ENCODE measurements around the gene LCNL1. TPM values are rescaled to one million over a fixed set of nuclear protein-coding genes. Genes with fewer than 3 reads are reported as not detected.

LCNL1 gene
- total and polyA plus RNA-seq, 2 of the 13 experiments (the other 11 are each of a cell fraction or from before 2014, with no cell fraction given): not detected

GRCh38 chr9:136991993-136992818 lies 9.4 kb downstream of the LCNL1 start, which contains the start of gene PAXX (continued):
- TF ChIP-seq HMGXB3 (CRISPR knock-in tag; IDR thresholded peaks at IDR 0.05; ENCODE audit: borderline replicate concordance): no peak
- TF ChIP-seq POLR2A (IDR thresholded peaks at IDR 0.05; ENCODE audit: insufficient read depth in 1 of 2, low read depth in 2 of 2, low read length in 2 of 2): peak in 1 of 2 experiments; percentile 62; a peak in 2 of 4 replicates
- no peak for TF ChIP-seq ZNF549 (CRISPR knock-in tag; IDR thresholded peaks at IDR 0.05)
- TF ChIP-seq RNF2 (conservative IDR thresholded peaks at IDR 0.05; ENCODE audit: low read depth): peak; percentile 92
- TF ChIP-seq RXRA (CRISPR knock-in tag; IDR thresholded peaks at IDR 0.05): no peak
- no peak for TF ChIP-seq ZNF562 (CRISPR knock-in tag; IDR thresholded peaks at IDR 0.05; ENCODE audit: borderline replicate concordance)
- TF ChIP-seq NCOA5 (CRISPR knock-in tag; IDR thresholded peaks at IDR 0.05): no peak
- no peak for TF ChIP-seq ZNF710 (CRISPR knock-in tag; IDR thresholded peaks at IDR 0.05; ENCODE audit: borderline replicate concordance)
- no peak for TF ChIP-seq HMG20A (CRISPR knock-in tag; IDR thresholded peaks at IDR 0.05; ENCODE audit: borderline replicate concordance)
- no peak for TF ChIP-seq ZFP36L2 (CRISPR knock-in tag; IDR thresholded peaks at IDR 0.05)
- 0 out of 2 replicates have a peak, but pooled peaks have one; percentile 36 for TF ChIP-seq ZSCAN21 (CRISPR knock-in tag; IDR thresholded peaks at IDR 0.05; ENCODE audit: borderline replicate concordance)
- no peak for TF ChIP-seq ISX (CRISPR knock-in tag; conservative IDR thresholded peaks at IDR 0.05)
- no peak for TF ChIP-seq CSRNP1 (CRISPR knock-in tag; IDR thresholded peaks at IDR 0.05)
- no peak for TF ChIP-seq SOX13 (IDR thresholded peaks at IDR 0.05)
- no peak for TF ChIP-seq SOX13 (CRISPR knock-in tag; conservative IDR thresholded peaks at IDR 0.05 in 1 of 2, IDR thresholded peaks at IDR 0.05 in 1 of 2)
- TF ChIP-seq ZNF24 (IDR thresholded peaks at IDR 0.05): no peak
- no peak for TF ChIP-seq HOXA9 (CRISPR knock-in tag; IDR thresholded peaks at IDR 0.05; ENCODE audit: borderline replicate concordance)
- 0 out of 2 replicates have a peak, but pooled peaks have one; percentile 15 for TF ChIP-seq ELF1 (CRISPR knock-in tag; IDR thresholded peaks at IDR 0.05)
- TF ChIP-seq, protein P1, sequence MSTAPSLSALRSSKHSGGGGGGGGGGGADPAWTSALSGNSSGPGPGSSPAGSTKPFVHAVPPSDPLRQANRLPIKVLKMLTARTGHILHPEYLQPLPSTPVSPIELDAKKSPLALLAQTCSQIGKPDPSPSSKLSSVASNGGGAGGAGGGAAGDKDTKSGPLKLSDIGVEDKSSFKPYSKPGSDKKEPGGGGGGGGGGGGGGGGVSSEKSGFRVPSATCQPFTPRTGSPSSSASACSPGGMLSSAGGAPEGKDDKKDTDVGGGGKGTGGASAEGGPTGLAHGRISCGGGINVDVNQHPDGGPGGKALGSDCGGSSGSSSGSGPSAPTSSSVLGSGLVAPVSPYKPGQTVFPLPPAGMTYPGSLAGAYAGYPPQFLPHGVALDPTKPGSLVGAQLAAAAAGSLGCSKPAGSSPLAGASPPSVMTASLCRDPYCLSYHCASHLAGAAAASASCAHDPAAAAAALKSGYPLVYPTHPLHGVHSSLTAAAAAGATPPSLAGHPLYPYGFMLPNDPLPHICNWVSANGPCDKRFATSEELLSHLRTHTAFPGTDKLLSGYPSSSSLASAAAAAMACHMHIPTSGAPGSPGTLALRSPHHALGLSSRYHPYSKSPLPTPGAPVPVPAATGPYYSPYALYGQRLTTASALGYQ (CRISPR knock-in tag; IDR thresholded peaks at IDR 0.05): no peak
